Smooth muscle cell (in vitro differentiated cells): ENCODE measurements around the gene TMEM53. TPM values are rescaled to one million over a fixed set of nuclear protein-coding genes. Genes with fewer than 3 reads are reported as not detected.

Experiments used
- DNase-seq: peaks from one replicate; lab custom pipeline; 2025; ENCODE audit not compliant: unreplicated experiment; lab: John Stamatoyannopoulos, UW
- H2AFZ ChIP-seq: fragments of 200-600 bp; sonication (generic); 2 replicates; pipeline ENCODE4 v1.6.0; 2016; ENCODE audit warnings: antibody characterized with exemption, low read depth, mild to moderate bottlenecking
- H3F3A ChIP-seq: fragments of 200-600 bp; sonication (generic); 2 replicates; pipeline ENCODE4 v1.6.0; 2017; ENCODE audit warnings: antibody characterized with exemption, low read depth
- H3K27ac ChIP-seq: fragments of 200-600 bp; sonication (generic); 2 replicates; pipeline ENCODE4 v1.5.1; 2016; ENCODE audit warnings: low read depth, mild to moderate bottlenecking
- H3K27me3 ChIP-seq: fragments of 200-600 bp; sonication (generic); 2 replicates; pipeline ENCODE4 v1.6.1; 2016; ENCODE audit warnings: low read depth, mild to moderate bottlenecking
- H3K36me3 ChIP-seq: fragments of 200-600 bp; sonication (generic); 2 replicates; pipeline ENCODE4 v1.5.1; 2016; ENCODE audit warnings: low read depth
- H3K4me1 ChIP-seq: fragments of 200-600 bp; sonication (generic); 2 replicates; pipeline ENCODE4 v1.5.1; 2016; ENCODE audit warnings: low read depth
- H3K4me2 ChIP-seq: fragments of 200-600 bp; sonication (generic); 2 replicates; pipeline ENCODE4 v1.6.0; 2016; ENCODE audit warnings: mild to moderate bottlenecking
- H3K4me3 ChIP-seq: fragments of 200-600 bp; sonication (generic); 2 replicates; pipeline ENCODE4 v1.5.1; 2016; ENCODE audit warnings: mild to moderate bottlenecking
- H3K79me2 ChIP-seq: fragments of 200-600 bp; sonication (generic); 2 replicates; pipeline ENCODE4 v1.6.0; 2016; ENCODE audit warnings: low read depth, mild to moderate bottlenecking
- H3K9ac ChIP-seq: fragments of 200-600 bp; sonication (generic); 2 replicates; pipeline ENCODE4 v1.6.0; 2016; ENCODE audit warnings: low read depth
- H3K9me3 ChIP-seq: fragments of 200-600 bp; sonication (generic); replicated peaks from 2 replicates; pipeline ENCODE4 v1.5.1; 2016; ENCODE audit warnings: low read depth
- H4K20me1 ChIP-seq: fragments of 200-600 bp; sonication (generic); 2 replicates; pipeline ENCODE4 v1.6.0; 2016; ENCODE audit warnings: low read depth
- CTCF ChIP-seq: fragments of 200-600 bp; sonication (generic); IDR thresholded peaks from 2 replicates; pipeline ENCODE4 v1.5.1; 2017; ENCODE audit warnings: borderline replicate concordance, mild to moderate bottlenecking, antibody characterized with exemption; ENCODE audit not compliant: insufficient read depth, poor library complexity, severe bottlenecking
- WGBS: methylation state at CpG from one replicate; pipeline ENCODE4 v1.1.7; 2016; ENCODE audit warnings: low lambda C conversion rate; 5-methylcytosine and 5-hydroxymethylcytosine counted together
- polyA plus RNA-seq: library from polyadenylated mRNA; unstranded; fragments of >200 nt; fragmentation: Nextera tagmentation; extraction: Ambion mirVana; gene quantifications from 2 replicates; pipeline ENCODE4 v1.2.1, GENCODE V29; 2016
- total RNA-seq: library from RNA; depleted of rRNA; stranded (reverse); fragments of >200 nt; gene quantifications from 2 replicates; pipeline ENCODE4 v1.2.3, GENCODE V29; 2014

TMEM53 gene
- total and polyA plus RNA-seq, 2 experiments from 2014 or later = 8.1 to 15.5 TPM

- Histone ChIP-seq H3K27me3 (no peaks in the 10 kb centered on the region), H3F3A (no peaks in the 10 kb centered on the region), H3K4me3 (peak overlapping the region; percentile 60), H3K9ac (peak overlapping the region; percentile 82), H3K4me1 (peaks cover 16% of the 10 kb centered on the region), H3K4me2 (peak overlapping the region; percentile 92), H3K27ac (peak overlapping the region; percentile 74), H3K79me2 (peaks cover 17% of the 10 kb centered on the region), H3K9me3 (no peaks in the 10 kb centered on the region), H3K36me3 (no peaks in the 10 kb centered on the region), H4K20me1 (peaks cover 13% of the 10 kb centered on the region), H2AFZ (peak overlapping the region; percentile 98)
- peak; percentile 74 for DNase-seq
- TF ChIP-seq CTCF = no peak
- 1% methylated on average over 63 of the region's 88 CpGs for WGBS
Measured at GRCh38 chr1:44631647-44632539, 42.4 kb downstream of the TMEM53 start.

GRCh38 chr1:44631333-44631646 is 43.0 kb downstream of the TMEM53 start:
- peaks cover 17% of the 10 kb centered on the region for H3K79me2 ChIP-seq
- no peak for DNase-seq
- H3K9ac ChIP-seq = peak overlapping the region; percentile 82
- peaks cover 16% of the 10 kb centered on the region for H3K4me1 ChIP-seq
- 20% methylated on average over 8 of the region's 8 CpGs for WGBS
- H3K36me3 ChIP-seq = no peaks in the 10 kb centered on the region
- peak overlapping the region; percentile 60 for H3K4me3 ChIP-seq
- no peak for TF ChIP-seq CTCF
- no peaks in the 10 kb centered on the region for H3K27me3 ChIP-seq
- H3F3A ChIP-seq = no peaks in the 10 kb centered on the region
- peaks cover 7% of the 10 kb centered on the region for H4K20me1 ChIP-seq
- peak overlapping the region; percentile 98 for H2AFZ ChIP-seq
- peak overlapping the region; percentile 92 for H3K4me2 ChIP-seq
- H3K27ac ChIP-seq = peak overlapping the region; percentile 74
- H3K9me3 ChIP-seq = no peaks in the 10 kb centered on the region

GRCh38 chr1:44630116-44630515 is 44.2 kb downstream of the TMEM53 start:
- Histone ChIP-seq H3F3A (no peaks in the 10 kb centered on the region), H3K9ac (peak overlapping the region; percentile 4), H3K36me3 (no peaks in the 10 kb centered on the region), H3K27ac (peak overlapping the region; percentile 74), H3K4me3 (no peak overlapping the region), H3K4me2 (no peak overlapping the region), H3K27me3 (no peaks in the 10 kb centered on the region), H3K9me3 (no peaks in the 10 kb centered on the region), H3K79me2 (peaks cover 17% of the 10 kb centered on the region), H4K20me1 (no peaks in the 10 kb centered on the region), H3K4me1 (peaks cover 16% of the 10 kb centered on the region), H2AFZ (no peak overlapping the region)
- DNase-seq = no peak
- WGBS = 71% methylated on average over 2 of the region's 2 CpGs
- no peak for TF ChIP-seq CTCF
